ENCODE measurements around the gene UROS. TPM values are rescaled to one million over a fixed set of nuclear protein-coding genes. Genes with fewer than 3 reads are reported as not detected.

The UROS gene
- total and polyA plus RNA-seq, 2 experiments from 2014 or later: 83.1 to 87.8 TPM

DNA sequence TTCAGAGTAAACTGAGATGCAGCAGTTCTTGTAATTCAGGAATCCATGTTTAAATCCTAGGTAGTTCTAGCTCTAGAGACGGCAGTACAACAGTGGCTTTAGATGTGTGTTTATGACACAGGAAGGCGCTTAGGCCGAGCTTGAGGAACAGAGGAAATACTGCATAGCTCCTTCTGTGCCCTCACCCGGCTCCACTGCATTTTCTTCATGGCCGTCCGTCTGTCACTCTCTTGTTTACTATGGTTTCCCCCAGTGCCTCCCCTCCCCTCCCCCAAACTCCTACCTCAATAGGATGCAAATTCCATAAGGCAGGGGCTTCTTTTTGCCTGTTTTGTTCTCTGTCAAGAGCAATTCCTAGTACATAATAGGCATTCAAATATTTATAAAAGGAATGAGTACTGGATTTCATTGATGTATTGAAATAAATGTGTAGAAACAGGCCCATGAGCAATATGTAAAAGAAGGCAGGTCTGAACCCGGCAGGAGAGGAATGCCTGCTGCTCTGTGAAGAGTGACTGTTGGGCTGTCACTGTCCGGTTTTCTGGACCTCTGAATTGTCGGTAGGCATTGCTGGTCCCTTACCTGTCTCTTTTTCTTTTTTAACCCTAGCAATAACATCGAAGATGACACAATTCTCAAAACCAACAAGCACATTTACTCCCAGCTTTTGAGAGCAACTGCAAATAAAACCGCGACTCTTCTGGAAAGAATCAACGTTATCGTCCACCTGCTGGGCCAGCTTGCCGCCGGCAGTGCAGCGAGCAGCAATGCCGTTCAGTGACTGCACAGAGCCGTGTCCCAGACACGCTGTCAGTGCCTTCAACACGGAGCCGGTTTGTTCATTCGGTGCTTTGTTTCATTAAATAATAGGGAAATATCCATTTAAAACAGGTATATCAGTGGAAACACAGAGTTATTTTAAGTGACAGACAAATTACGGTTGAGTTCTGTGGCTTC, 60.1 kb downstream of the UROS start:
- no peak overlapping the region for H3K9ac ChIP-seq
- H3K36me3 ChIP-seq (ENCODE audit: low read depth): peaks cover 36% of the 10 kb centered on the region
- no peaks in the 10 kb centered on the region for H3K9me3 ChIP-seq (ENCODE audit: low read depth)
- no peak overlapping the region for H2AFZ ChIP-seq
- TF ChIP-seq EZH2 (IDR thresholded peaks at IDR 0.05; ENCODE audit: insufficient read depth, poor library complexity, severe bottlenecking) (no peak), EZH2phosphoT487 (IDR thresholded peaks at IDR 0.05; ENCODE audit: insufficient read depth, low read depth) (no peak)
- H3F3A ChIP-seq (ENCODE audit: insufficient read depth): no peaks in the 10 kb centered on the region
- no peaks in the 10 kb centered on the region for H4K20me1 ChIP-seq (ENCODE audit: insufficient read depth)
- no peaks in the 10 kb centered on the region for H3K4me1 ChIP-seq (ENCODE audit: insufficient read depth)
- no peaks in the 10 kb centered on the region for H3K79me2 ChIP-seq (ENCODE audit: insufficient read depth)
- H3K9me2 ChIP-seq (ENCODE audit: insufficient read depth): no peaks in the 10 kb centered on the region
- no peak overlapping the region for H3K4me3 ChIP-seq
- no peak overlapping the region for H3K4me2 ChIP-seq (ENCODE audit: unreplicated experiment)
- DNase-seq: no peak
- WGBS, 2 experiments (ENCODE audit: low coverage in 1 of 2, low lambda C conversion rate in 2 of 2, missing lambda C conversion rate in 2 of 2): 92 to 93% methylated on average over 24 of the region's 24 CpGs
- no peak overlapping the region for H3K27ac ChIP-seq
- in situ Hi-C loops (cut with MboI): no loop called here
- H3K27me3 ChIP-seq (replicated peaks; ENCODE audit: insufficient read depth): no peaks in the 10 kb centered on the region

- Histone ChIP-seq H2AFZ (no peak overlapping the region), H3K9me3 (ENCODE audit: low read depth) (no peaks in the 10 kb centered on the region), H3K27ac (no peak overlapping the region), H3K4me2 (ENCODE audit: unreplicated experiment) (no peak overlapping the region), H3K4me3 (no peak overlapping the region), H3K79me2 (ENCODE audit: insufficient read depth) (peaks cover 7% of the 10 kb centered on the region; the same call in 1 of the 2 replicates), H3F3A (ENCODE audit: insufficient read depth) (no peaks in the 10 kb centered on the region), H3K9me2 (ENCODE audit: insufficient read depth) (no peaks in the 10 kb centered on the region), H3K9ac (no peak overlapping the region), H3K27me3 (replicated peaks; ENCODE audit: insufficient read depth) (no peaks in the 10 kb centered on the region), H3K4me1 (ENCODE audit: insufficient read depth) (no peaks in the 10 kb centered on the region), H4K20me1 (ENCODE audit: insufficient read depth) (no peaks in the 10 kb centered on the region), H3K36me3 (ENCODE audit: low read depth) (peaks cover 46% of the 10 kb centered on the region)
- in situ Hi-C loops (cut with MboI): no loop called here
- WGBS, 2 experiments (ENCODE audit: low coverage in 1 of 2, low lambda C conversion rate in 2 of 2, missing lambda C conversion rate in 2 of 2): 6 to 29% methylated on average over 1 of the region's 1 CpG
- DNase-seq: no peak
- TF ChIP-seq EZH2phosphoT487 (IDR thresholded peaks at IDR 0.05; ENCODE audit: insufficient read depth, low read depth) (no peak), EZH2 (IDR thresholded peaks at IDR 0.05; ENCODE audit: insufficient read depth, poor library complexity, severe bottlenecking) (no peak)
Measured at GRCh38 chr10:125761961-125762360, 61.1 kb downstream of the UROS start.

GRCh38 chr10:125757742-125758141, 65.3 kb downstream of the UROS start:
- H3K4me2 ChIP-seq (ENCODE audit: unreplicated experiment): no peak overlapping the region
- H3K4me1 ChIP-seq (ENCODE audit: insufficient read depth): no peaks in the 10 kb centered on the region
- H2AFZ ChIP-seq: no peak overlapping the region
- H3K36me3 ChIP-seq (ENCODE audit: low read depth): peaks cover 54% of the 10 kb centered on the region
- in situ Hi-C loops (cut with MboI): no loop called here
- no peaks in the 10 kb centered on the region for H3K9me2 ChIP-seq (ENCODE audit: insufficient read depth)
- no peak for DNase-seq
- peaks cover 16% of the 10 kb centered on the region for H3K79me2 ChIP-seq (ENCODE audit: insufficient read depth)
- H3K9ac ChIP-seq: no peak overlapping the region
- no peak overlapping the region for H3K27ac ChIP-seq
- H3K27me3 ChIP-seq (replicated peaks; ENCODE audit: insufficient read depth): no peaks in the 10 kb centered on the region
- no peaks in the 10 kb centered on the region for H4K20me1 ChIP-seq (ENCODE audit: insufficient read depth)
- no peak overlapping the region for H3K4me3 ChIP-seq
- no peaks in the 10 kb centered on the region for H3K9me3 ChIP-seq (ENCODE audit: low read depth)
- TF ChIP-seq EZH2phosphoT487 (IDR thresholded peaks at IDR 0.05; ENCODE audit: insufficient read depth, low read depth): no peak
- no peak for TF ChIP-seq EZH2 (IDR thresholded peaks at IDR 0.05; ENCODE audit: insufficient read depth, poor library complexity, severe bottlenecking)
- H3F3A ChIP-seq (ENCODE audit: insufficient read depth): no peaks in the 10 kb centered on the region
- WGBS, 2 experiments (ENCODE audit: low coverage in 1 of 2, low lambda C conversion rate in 2 of 2, missing lambda C conversion rate in 2 of 2): 96 to 99% methylated on average over 4 of the region's 4 CpGs

GRCh38 chr10:125756853-125757487, 66.1 kb downstream of the UROS start:
- H3F3A ChIP-seq (ENCODE audit: insufficient read depth): no peaks in the 10 kb centered on the region

More at GRCh38 chr10:125756853-125757487, 66.1 kb downstream of the UROS start:
- H3K9ac ChIP-seq: no peak overlapping the region
- in situ Hi-C loops (cut with MboI): no loop called here
- H3K79me2 ChIP-seq (ENCODE audit: insufficient read depth): peaks cover 16% of the 10 kb centered on the region
- no peak overlapping the region for H3K4me2 ChIP-seq (ENCODE audit: unreplicated experiment)
- DNase-seq: no peak
- no peak for TF ChIP-seq EZH2 (IDR thresholded peaks at IDR 0.05; ENCODE audit: insufficient read depth, poor library complexity, severe bottlenecking)
- no peak for TF ChIP-seq EZH2phosphoT487 (IDR thresholded peaks at IDR 0.05; ENCODE audit: insufficient read depth, low read depth)
- H3K36me3 ChIP-seq (ENCODE audit: low read depth): peaks cover 54% of the 10 kb centered on the region
- WGBS, 2 experiments (ENCODE audit: low coverage in 1 of 2, low lambda C conversion rate in 2 of 2, missing lambda C conversion rate in 2 of 2): 97 to 98% methylated on average over 5 of the region's 5 CpGs
- no peaks in the 10 kb centered on the region for H3K9me2 ChIP-seq (ENCODE audit: insufficient read depth)
- H3K27ac ChIP-seq: no peak overlapping the region
- no peak overlapping the region for H3K4me3 ChIP-seq
- no peaks in the 10 kb centered on the region for H3K4me1 ChIP-seq (ENCODE audit: insufficient read depth)
- H2AFZ ChIP-seq: no peak overlapping the region
- no peaks in the 10 kb centered on the region for H3K27me3 ChIP-seq (replicated peaks; ENCODE audit: insufficient read depth)
- no peaks in the 10 kb centered on the region for H3K9me3 ChIP-seq (ENCODE audit: low read depth)
- H4K20me1 ChIP-seq (ENCODE audit: insufficient read depth): no peaks in the 10 kb centered on the region
